Astrocyte (in vitro differentiated cells and primary cell): ENCODE measurements around the gene MAML2. TPM values are rescaled to one million over a fixed set of nuclear protein-coding genes. Genes with fewer than 3 reads are reported as not detected.

Experiments
- DNase-seq: peaks from one replicate; pipeline ENCODE4 v3.0.0-alpha.2; 2010; ENCODE audit warnings: low read depth
- FAIRE-seq: peaks from 2 replicates; lab custom pipeline; 2011; peaks lifted over from hg19 to GRCh38; lab: Jason Lieb, UNC
- H2AFZ ChIP-seq: 2 replicates; pipeline ENCODE4 v1.6.0; 2012; ENCODE audit warnings: low read depth, low read length, inconsistent platforms
- H3K27ac ChIP-seq: 2 replicates; pipeline ENCODE4 v1.5.1; 2011; ENCODE audit warnings: low read depth, low read length, inconsistent platforms
- H3K27me3 ChIP-seq: 2 replicates; pipeline ENCODE4 v1.6.0; 2011; ENCODE audit warnings: low read length, inconsistent platforms; ENCODE audit not compliant: insufficient read depth
- H3K36me3 ChIP-seq: 2 replicates; pipeline ENCODE4 v1.5.1; 2011; ENCODE audit warnings: low read length, inconsistent platforms; ENCODE audit not compliant: insufficient read depth
- H3K4me1 ChIP-seq: 2 replicates; pipeline ENCODE4 v1.5.1; 2011; ENCODE audit warnings: low read length, inconsistent platforms; ENCODE audit not compliant: insufficient read depth
- H3K4me2 ChIP-seq: 2 replicates; pipeline ENCODE4 v1.6.0; 2012; ENCODE audit warnings: low read length, inconsistent platforms
- H3K4me3 ChIP-seq: 2 replicates; pipeline ENCODE4 v1.5.1; 2011; ENCODE audit warnings: low read depth, mild to moderate bottlenecking, low read length, inconsistent platforms; ENCODE audit not compliant: insufficient read depth
- H3K79me2 ChIP-seq: 2 replicates; pipeline ENCODE4 v1.6.0; 2012; ENCODE audit warnings: mild to moderate bottlenecking, low read length, inconsistent platforms; ENCODE audit not compliant: insufficient read depth
- H3K9ac ChIP-seq: 2 replicates; pipeline ENCODE4 v1.6.0; 2012; ENCODE audit warnings: mild to moderate bottlenecking, low read length, inconsistent platforms
- H3K9me3 ChIP-seq: 2 replicates; pipeline ENCODE4 v1.5.1; 2012; ENCODE audit warnings: low read depth, mild to moderate bottlenecking, low read length, inconsistent platforms; ENCODE audit not compliant: insufficient read depth
- H4K20me1 ChIP-seq: 2 replicates; pipeline ENCODE4 v1.6.0; 2012; ENCODE audit warnings: low read length, inconsistent platforms; ENCODE audit not compliant: insufficient read depth
- H3K27ac Mint-ChIP-seq: one replicate; pipeline ENCODE4 v1.8.0; 2021; ENCODE audit warnings: mild to moderate bottlenecking, mixed read lengths; ENCODE audit not compliant: unreplicated experiment
- H3K27me3 Mint-ChIP-seq: one replicate; pipeline ENCODE4 v1.8.0; 2021; ENCODE audit warnings: low read depth, mixed read lengths; ENCODE audit not compliant: unreplicated experiment
- H3K36me3 Mint-ChIP-seq: one replicate; pipeline ENCODE4 v1.8.0; 2021; ENCODE audit warnings: low read depth, mixed read lengths; ENCODE audit not compliant: unreplicated experiment
- H3K4me1 Mint-ChIP-seq: one replicate; pipeline ENCODE4 v1.8.0; 2021; ENCODE audit warnings: low read depth, mixed read lengths; ENCODE audit not compliant: unreplicated experiment
- H3K4me3 Mint-ChIP-seq: one replicate; pipeline ENCODE4 v1.8.0; 2021; ENCODE audit warnings: mild to moderate bottlenecking, moderate library complexity, mixed read lengths; ENCODE audit not compliant: unreplicated experiment
- H3K9me3 Mint-ChIP-seq: one replicate; pipeline ENCODE4 v1.8.0; 2021; ENCODE audit warnings: mild to moderate bottlenecking, mixed read lengths; ENCODE audit not compliant: unreplicated experiment
- EZH2 ChIP-seq: IDR thresholded peaks from 2 replicates; pipeline ENCODE4 v1.6.1; 2012; ENCODE audit warnings: mild to moderate bottlenecking, low read length, inconsistent platforms; ENCODE audit not compliant: insufficient read depth
- total RNA-seq: library from RNA; stranded (reverse); gene quantifications from 2 replicates; pipeline ENCODE4 v1.2.1, GENCODE V29; 2021
- TF ChIP-seq, protein P1 (sequence below): IDR thresholded peaks from 2 replicates; pipeline ENCODE4 v1.5.1; 2011; ENCODE audit warnings: low read depth, mild to moderate bottlenecking, inconsistent platforms, low read length, moderate library complexity; ENCODE audit not compliant: insufficient read depth

Gene MAML2
- total RNA-seq, 1 donor from 2014 or later = 27.4 TPM

DNA sequence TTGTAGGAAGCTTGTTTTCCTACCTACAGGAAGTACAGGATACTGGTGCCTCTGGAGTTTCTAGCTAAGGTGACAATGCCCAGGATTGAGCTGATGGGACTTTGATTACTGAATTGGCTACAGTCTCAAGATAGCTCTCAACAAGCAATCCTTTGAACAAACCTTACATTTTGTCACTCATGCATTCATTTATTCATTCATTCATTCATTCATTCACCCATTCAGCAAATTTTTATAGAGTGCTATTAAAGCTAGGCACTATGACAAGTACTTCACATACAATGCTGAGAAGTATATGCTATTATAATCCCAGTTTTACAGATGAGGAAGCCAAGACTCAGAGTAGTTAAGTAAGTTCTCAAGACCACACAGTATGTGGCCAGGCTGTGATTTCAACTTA, 316.0 kb downstream of the MAML2 start:
- no peak overlapping the region for H3K4me2 ChIP-seq
- no peak overlapping the region for H3K4me3 ChIP-seq
- no peak for DNase-seq
- H2AFZ ChIP-seq = no peak overlapping the region
- Mint-ChIP-seq H3K9me3 (no peaks in the 10 kb centered on the region), H3K4me3 (no peak overlapping the region), H3K4me1 (peaks cover 13% of the 10 kb centered on the region), H3K36me3 (peaks cover 1% of the 10 kb centered on the region), H3K27me3 (no peaks in the 10 kb centered on the region), H3K27ac (no peak overlapping the region)
- no peak overlapping the region for H3K9ac ChIP-seq
- H3K79me2 ChIP-seq = peaks cover 9% of the 10 kb centered on the region
- H3K4me1 ChIP-seq = no peaks in the 10 kb centered on the region
- FAIRE-seq = no peak
- no peaks in the 10 kb centered on the region for H3K9me3 ChIP-seq
- TF ChIP-seq EZH2 = no peak
- TF ChIP-seq, protein P1, sequence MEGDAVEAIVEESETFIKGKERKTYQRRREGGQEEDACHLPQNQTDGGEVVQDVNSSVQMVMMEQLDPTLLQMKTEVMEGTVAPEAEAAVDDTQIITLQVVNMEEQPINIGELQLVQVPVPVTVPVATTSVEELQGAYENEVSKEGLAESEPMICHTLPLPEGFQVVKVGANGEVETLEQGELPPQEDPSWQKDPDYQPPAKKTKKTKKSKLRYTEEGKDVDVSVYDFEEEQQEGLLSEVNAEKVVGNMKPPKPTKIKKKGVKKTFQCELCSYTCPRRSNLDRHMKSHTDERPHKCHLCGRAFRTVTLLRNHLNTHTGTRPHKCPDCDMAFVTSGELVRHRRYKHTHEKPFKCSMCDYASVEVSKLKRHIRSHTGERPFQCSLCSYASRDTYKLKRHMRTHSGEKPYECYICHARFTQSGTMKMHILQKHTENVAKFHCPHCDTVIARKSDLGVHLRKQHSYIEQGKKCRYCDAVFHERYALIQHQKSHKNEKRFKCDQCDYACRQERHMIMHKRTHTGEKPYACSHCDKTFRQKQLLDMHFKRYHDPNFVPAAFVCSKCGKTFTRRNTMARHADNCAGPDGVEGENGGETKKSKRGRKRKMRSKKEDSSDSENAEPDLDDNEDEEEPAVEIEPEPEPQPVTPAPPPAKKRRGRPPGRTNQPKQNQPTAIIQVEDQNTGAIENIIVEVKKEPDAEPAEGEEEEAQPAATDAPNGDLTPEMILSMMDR = no peak
- H4K20me1 ChIP-seq = peaks cover 32% of the 10 kb centered on the region
- no peaks in the 10 kb centered on the region for H3K27me3 ChIP-seq
- no peak overlapping the region for H3K27ac ChIP-seq
- H3K36me3 ChIP-seq = no peaks in the 10 kb centered on the region

DNA sequence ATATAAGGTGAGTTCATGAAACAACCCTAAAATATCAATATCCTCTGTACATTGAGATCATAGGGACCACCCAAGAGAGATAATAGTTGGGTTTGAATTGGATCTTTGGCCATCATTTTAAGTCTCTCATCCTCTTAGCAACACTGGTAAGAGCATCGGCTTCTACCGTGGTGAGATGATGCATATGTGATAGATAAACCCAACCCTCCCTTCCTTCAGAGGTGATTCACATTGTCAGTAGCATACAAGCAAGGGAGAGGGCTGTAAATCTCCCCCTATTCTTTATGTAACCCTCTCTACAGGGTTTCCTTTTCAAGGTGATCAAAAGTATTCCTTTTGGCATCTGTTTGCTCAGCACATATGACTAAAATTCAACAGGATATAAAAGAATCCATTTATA, 316.7 kb downstream of the MAML2 start:
- no peaks in the 10 kb centered on the region for H3K4me1 ChIP-seq
- H3K27me3 ChIP-seq = no peaks in the 10 kb centered on the region
- DNase-seq (no peak), FAIRE-seq (no peak)
- H3K9ac ChIP-seq = no peak overlapping the region
- H3K79me2 ChIP-seq = peaks cover 9% of the 10 kb centered on the region
- H3K4me3 ChIP-seq = no peak overlapping the region
- peaks cover 39% of the 10 kb centered on the region for H4K20me1 ChIP-seq
- TF ChIP-seq, protein P1 = no peak
- no peak for TF ChIP-seq EZH2
- Mint-ChIP-seq H3K36me3 (peaks cover 1% of the 10 kb centered on the region), H3K27me3 (no peaks in the 10 kb centered on the region), H3K27ac (no peak overlapping the region), H3K4me1 (peaks cover 13% of the 10 kb centered on the region), H3K9me3 (no peaks in the 10 kb centered on the region), H3K4me3 (no peak overlapping the region)
- no peak overlapping the region for H3K27ac ChIP-seq
- H3K4me2 ChIP-seq = no peak overlapping the region
- no peaks in the 10 kb centered on the region for H3K36me3 ChIP-seq
- H3K9me3 ChIP-seq = no peaks in the 10 kb centered on the region
- no peak overlapping the region for H2AFZ ChIP-seq

DNA sequence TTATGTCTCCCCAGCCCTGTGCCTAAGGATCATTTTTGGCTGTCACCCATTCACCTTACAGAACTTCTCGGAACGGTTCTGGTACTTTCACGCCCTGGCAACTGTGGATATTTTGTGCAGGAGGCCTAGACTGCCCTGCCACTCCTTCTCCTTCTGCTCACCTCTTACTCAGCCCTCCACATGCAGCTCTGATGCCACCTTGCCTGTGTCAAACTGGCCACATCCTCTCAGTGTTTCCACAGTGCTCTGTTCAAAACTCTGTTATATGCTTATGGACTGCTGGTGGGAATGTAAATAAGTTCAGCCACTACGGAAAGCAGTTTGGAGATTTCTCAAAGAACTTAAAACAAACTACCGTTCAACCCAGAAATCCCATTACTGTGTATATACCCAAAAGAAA, 318.3 kb downstream of the MAML2 start:
- Mint-ChIP-seq H3K4me1 (peaks cover 13% of the 10 kb centered on the region), H3K36me3 (peaks cover 5% of the 10 kb centered on the region), H3K4me3 (no peak overlapping the region), H3K27me3 (no peaks in the 10 kb centered on the region), H3K9me3 (no peaks in the 10 kb centered on the region), H3K27ac (no peak overlapping the region)
- no peak for DNase-seq
- H3K27me3 ChIP-seq = no peaks in the 10 kb centered on the region
- H2AFZ ChIP-seq = no peak overlapping the region
- no peak for FAIRE-seq
- peaks cover 9% of the 10 kb centered on the region for H3K79me2 ChIP-seq
- TF ChIP-seq EZH2 = no peak
- TF ChIP-seq, protein P1 = no peak
- H4K20me1 ChIP-seq = peaks cover 45% of the 10 kb centered on the region
- H3K9me3 ChIP-seq = no peaks in the 10 kb centered on the region
- no peak overlapping the region for H3K4me3 ChIP-seq
- no peak overlapping the region for H3K27ac ChIP-seq
- H3K9ac ChIP-seq = no peak overlapping the region
- no peaks in the 10 kb centered on the region for H3K36me3 ChIP-seq
- H3K4me1 ChIP-seq = no peaks in the 10 kb centered on the region
- no peak overlapping the region for H3K4me2 ChIP-seq
